GM12873 (cell line): ENCODE data around the gene TMEM170B.

Experiments used
- TF ChIP-seq, protein P1 (sequence below): IDR thresholded peaks from 2 replicates; pipeline ENCODE4 v1.5.1; 2012; ENCODE audit warnings: low read depth, mild to moderate bottlenecking, moderate library complexity, low read length, control low read depth; ENCODE audit not compliant: insufficient read depth; ENCODE audit errors: missing control alignments

Gene TMEM170B

DNA sequence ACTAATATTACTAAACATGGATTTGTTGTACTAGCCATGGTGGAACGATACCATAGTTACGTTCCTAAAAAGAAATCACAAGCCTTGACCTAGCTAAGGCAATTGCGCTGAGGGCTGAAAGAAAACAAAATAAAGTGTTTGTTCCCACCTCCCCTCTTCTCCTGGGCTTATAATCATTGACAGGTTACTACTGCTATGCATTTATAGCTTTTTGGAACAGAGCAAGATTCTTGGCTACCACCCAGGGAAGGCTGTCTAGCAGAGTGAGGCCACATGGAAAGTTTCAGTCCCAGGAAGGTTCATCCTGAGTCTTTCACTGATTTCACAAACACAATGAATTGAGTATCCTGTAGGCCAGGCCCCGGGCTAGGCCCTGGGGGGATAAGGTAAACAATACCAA lies 84.6 kb downstream of the TMEM170B start:
- TF ChIP-seq, protein P1, sequence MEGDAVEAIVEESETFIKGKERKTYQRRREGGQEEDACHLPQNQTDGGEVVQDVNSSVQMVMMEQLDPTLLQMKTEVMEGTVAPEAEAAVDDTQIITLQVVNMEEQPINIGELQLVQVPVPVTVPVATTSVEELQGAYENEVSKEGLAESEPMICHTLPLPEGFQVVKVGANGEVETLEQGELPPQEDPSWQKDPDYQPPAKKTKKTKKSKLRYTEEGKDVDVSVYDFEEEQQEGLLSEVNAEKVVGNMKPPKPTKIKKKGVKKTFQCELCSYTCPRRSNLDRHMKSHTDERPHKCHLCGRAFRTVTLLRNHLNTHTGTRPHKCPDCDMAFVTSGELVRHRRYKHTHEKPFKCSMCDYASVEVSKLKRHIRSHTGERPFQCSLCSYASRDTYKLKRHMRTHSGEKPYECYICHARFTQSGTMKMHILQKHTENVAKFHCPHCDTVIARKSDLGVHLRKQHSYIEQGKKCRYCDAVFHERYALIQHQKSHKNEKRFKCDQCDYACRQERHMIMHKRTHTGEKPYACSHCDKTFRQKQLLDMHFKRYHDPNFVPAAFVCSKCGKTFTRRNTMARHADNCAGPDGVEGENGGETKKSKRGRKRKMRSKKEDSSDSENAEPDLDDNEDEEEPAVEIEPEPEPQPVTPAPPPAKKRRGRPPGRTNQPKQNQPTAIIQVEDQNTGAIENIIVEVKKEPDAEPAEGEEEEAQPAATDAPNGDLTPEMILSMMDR: no peak

DNA sequence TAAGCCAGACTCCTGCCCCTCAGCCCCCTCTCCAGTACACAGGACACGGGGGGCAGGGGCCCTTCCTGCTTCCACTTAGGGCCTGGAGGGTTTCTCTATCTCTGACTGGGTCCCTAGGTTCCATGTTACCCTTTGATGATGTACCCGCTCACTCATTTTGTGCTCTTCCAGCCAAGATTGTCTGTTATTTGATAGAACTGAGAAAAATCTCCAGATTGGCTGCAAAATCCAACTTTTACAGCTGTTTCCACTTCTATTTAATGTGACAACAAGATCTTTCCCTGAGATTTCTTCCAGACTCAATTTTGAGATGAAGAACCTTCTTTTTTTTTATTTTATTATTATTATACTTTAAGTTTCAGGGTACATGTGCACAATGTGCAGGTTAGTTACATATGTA lies 85.7 kb downstream of the TMEM170B start:
- TF ChIP-seq, protein P1: no peak

DNA sequence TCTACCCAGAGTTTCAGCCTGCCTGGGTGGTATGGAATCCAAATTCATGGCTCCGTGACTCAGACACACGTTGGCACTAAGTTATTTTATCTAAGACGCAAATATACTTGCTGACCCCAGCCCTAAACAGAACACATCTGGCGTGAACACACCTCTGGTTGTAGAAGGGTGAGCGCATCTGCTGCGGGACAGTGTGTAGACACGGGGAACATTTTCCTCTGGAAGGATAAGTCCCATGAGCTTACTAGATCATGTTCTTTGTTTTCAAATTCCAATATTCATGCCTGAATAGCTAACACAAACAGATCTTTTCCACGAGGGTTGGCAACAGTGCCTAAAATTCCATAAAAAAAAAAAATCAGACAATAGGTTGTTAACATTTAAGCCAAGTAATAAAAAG lies 87.8 kb downstream of the TMEM170B start:
- TF ChIP-seq, protein P1: no peak

DNA sequence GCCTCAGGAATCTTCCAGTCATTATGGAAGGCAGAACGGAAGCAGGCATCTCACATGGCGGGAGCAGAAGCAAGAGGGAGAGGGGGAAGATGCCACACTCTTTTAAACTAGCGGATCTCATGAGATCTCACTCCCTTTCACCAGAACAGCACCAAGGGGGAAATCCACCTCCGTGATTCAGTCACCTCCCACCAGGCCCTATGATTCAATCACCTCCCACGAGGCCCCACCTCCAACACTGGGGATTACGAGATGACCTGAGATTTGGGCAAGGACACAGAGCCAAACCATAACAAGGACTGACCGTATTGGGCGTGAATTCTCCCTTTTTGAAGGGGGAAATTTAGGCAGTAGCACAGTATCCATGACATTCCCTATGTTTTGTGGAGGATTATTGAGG lies 88.8 kb downstream of the TMEM170B start:
- TF ChIP-seq, protein P1: no peak

DNA sequence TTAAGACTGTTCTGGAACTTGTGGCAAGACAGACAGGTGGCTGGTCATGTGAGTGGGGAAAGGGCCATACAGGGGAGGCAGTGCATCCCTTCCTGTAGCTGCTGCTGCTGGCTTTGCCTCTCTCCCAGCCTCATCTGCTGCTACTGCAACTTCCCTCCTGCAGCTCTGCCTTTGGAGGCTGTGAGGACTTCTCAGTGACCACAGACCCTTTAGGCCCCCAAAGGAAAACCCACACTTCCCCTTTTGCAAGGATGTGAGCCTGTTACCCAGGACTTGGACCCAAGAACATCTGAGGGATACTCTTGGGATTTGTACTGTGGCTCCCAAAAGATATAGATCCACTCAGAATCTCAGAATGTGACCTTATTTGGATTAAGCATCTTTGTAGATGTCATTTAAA lies 91.0 kb downstream of the TMEM170B start:
- TF ChIP-seq, protein P1: no peak

DNA sequence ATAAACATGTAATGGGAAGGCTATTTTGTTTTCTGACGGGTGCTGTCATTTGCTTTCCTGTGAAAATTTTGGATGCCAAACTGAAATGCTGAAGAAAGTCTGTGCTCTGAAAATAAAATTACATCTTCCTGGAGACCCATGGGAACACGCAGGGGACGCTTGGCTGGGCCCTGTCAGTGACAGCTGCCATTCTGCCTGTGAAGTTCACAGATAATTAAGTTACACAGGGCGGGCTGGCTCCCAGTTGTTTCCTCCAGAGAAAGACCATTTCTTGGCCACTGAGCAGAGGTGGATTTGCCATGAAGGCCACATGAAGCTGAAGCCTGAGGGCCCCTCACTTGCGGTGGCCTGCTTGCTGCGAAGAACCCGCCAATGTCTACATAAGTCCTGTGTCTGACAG lies 93.5 kb downstream of the TMEM170B start:
- TF ChIP-seq, protein P1: no peak

DNA sequence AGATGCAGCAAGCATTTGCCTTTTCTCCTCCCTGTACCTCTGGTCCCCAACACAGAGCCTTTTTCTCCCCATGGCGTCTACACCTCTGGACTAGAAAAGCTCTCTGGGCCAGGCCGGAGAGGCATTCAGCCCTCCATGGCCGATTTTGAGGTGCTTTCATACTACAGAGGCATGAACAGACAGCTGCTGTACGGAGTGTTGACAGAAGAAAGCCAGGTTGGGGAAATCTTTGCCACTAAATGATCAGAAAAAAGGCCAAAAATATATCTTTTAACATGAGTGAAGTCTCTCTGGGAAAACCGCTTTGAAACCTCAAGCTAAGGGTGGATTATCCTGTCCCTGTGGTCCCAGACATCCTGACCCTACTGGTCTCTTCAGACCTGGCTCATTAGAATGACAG lies 94.0 kb downstream of the TMEM170B start:
- TF ChIP-seq, protein P1: no peak
